Measurements from ENCODE around the gene MRPL2. TPM values are rescaled to one million over a fixed set of nuclear protein-coding genes. Genes with fewer than 3 reads are reported as not detected.

Gene MRPL2
- total and polyA plus RNA-seq, 4 donors, result 19.6 to 73.9 (median 44.7) TPM

GRCh38 chr6:43107344-43108062 lies 48.3 kb upstream of the MRPL2 start:
- H3K4me1 ChIP-seq (ENCODE audit: control insufficient read depth in 4 of 4, insufficient read depth in 4 of 4, low read length in 3 of 4), result no peaks in the 10 kb centered on the region
- H3K36me3 ChIP-seq (ENCODE audit: control insufficient read depth in 4 of 4, insufficient read depth in 3 of 4, low read depth in 1 of 4, low read length in 3 of 4), result no peaks in the 10 kb centered on the region
- no peaks in the 10 kb centered on the region for H3K9me3 ChIP-seq (ENCODE audit: control insufficient read depth in 4 of 4, low read length in 3 of 4)
- H3K27ac ChIP-seq (ENCODE audit: low read depth in 1 of 2, low read length in 2 of 2), result no peak overlapping the region
- no peak for DNase-seq (ENCODE audit: low spot score)
- WGBS, result 96% methylated on average over 12 of the region's 12 CpGs
- H3K4me3 ChIP-seq (ENCODE audit: low read depth in 1 of 3, low read length in 3 of 3), result no peak overlapping the region
- no peak overlapping the region for H3K9ac ChIP-seq (ENCODE audit: low read depth in 1 of 2, low read length in 2 of 2)
- H3K27me3 ChIP-seq (ENCODE audit: control insufficient read depth in 4 of 4, insufficient read depth in 4 of 4, low read length in 3 of 4), result no peaks in the 10 kb centered on the region
- TF ChIP-seq REST (IDR thresholded peaks at IDR 0.05), result no peak
- TF ChIP-seq FOXA2 (IDR thresholded peaks at IDR 0.05), result no peak
- no peak for TF ChIP-seq RXRA (IDR thresholded peaks at IDR 0.05)
- TF ChIP-seq NR2F2 (IDR thresholded peaks at IDR 0.05), result no peak
- no peak for TF ChIP-seq TAF1 (conservative IDR thresholded peaks at IDR 0.05)
- TF ChIP-seq MAX (IDR thresholded peaks at IDR 0.05), result no peak
- no peak for TF ChIP-seq SP1 (IDR thresholded peaks at IDR 0.05)
- TF ChIP-seq EGR1 (IDR thresholded peaks at IDR 0.05; ENCODE audit: low read depth in 2 of 2), result no peak
- no peak for TF ChIP-seq GABPA (IDR thresholded peaks at IDR 0.05 in 1 of 2, conservative IDR thresholded peaks at IDR 0.05 in 1 of 2)
- TF ChIP-seq YY1 (IDR thresholded peaks at IDR 0.05), result no peak
- no peak for TF ChIP-seq HNF4A (conservative IDR thresholded peaks at IDR 0.05)
- no peak for TF ChIP-seq FOXA1 (IDR thresholded peaks at IDR 0.05)
- TF ChIP-seq JUND (IDR thresholded peaks at IDR 0.05), result no peak
- no peak for TF ChIP-seq CTCF (IDR thresholded peaks at IDR 0.05; ENCODE audit: low read depth, low read length, missing input control)
- no peak for TF ChIP-seq HNF4G (IDR thresholded peaks at IDR 0.05)

- Histone ChIP-seq H3K36me3 (ENCODE audit: control insufficient read depth in 4 of 4, insufficient read depth in 3 of 4, low read depth in 1 of 4, low read length in 3 of 4) (no peaks in the 10 kb centered on the region), H3K9ac (ENCODE audit: low read depth in 1 of 2, low read length in 2 of 2) (no peak overlapping the region), H3K27ac (ENCODE audit: low read depth in 1 of 2, low read length in 2 of 2) (no peak overlapping the region), H3K27me3 (ENCODE audit: control insufficient read depth in 4 of 4, insufficient read depth in 4 of 4, low read length in 3 of 4) (no peaks in the 10 kb centered on the region), H3K4me1 (ENCODE audit: control insufficient read depth in 4 of 4, insufficient read depth in 4 of 4, low read length in 3 of 4) (no peaks in the 10 kb centered on the region), H3K9me3 (ENCODE audit: control insufficient read depth in 4 of 4, low read length in 3 of 4) (no peaks in the 10 kb centered on the region), H3K4me3 (ENCODE audit: low read depth in 1 of 3, low read length in 3 of 3) (no peak overlapping the region)
- TF ChIP-seq RAD21 (IDR thresholded peaks at IDR 0.05) (no peak), TAF1 (conservative IDR thresholded peaks at IDR 0.05) (no peak), RXRA (IDR thresholded peaks at IDR 0.05) (no peak), GABPA (IDR thresholded peaks at IDR 0.05 in 1 of 2, conservative IDR thresholded peaks at IDR 0.05 in 1 of 2) (no peak), MAX (IDR thresholded peaks at IDR 0.05) (no peak), FOXA1 (IDR thresholded peaks at IDR 0.05) (no peak)
- DNase-seq (ENCODE audit: low spot score), result no peak
- whole genome bisulfite sequencing, result 89% methylated on average over 9 of the region's 9 CpGs
Measured at GRCh38 chr6:43105538-43106222, 46.4 kb upstream of the MRPL2 start.

Measured in liver (tissue), 9 donors.